GM04503 (cell line): ENCODE data around the gene NRAP.
A peak's percentile ranks its signal among the peaks of the same experiment; 100 is the strongest.
"Not testable (repeated sequence)": the region's sequence is repeated elsewhere in the genome, so short reads cannot be mapped to it uniquely, and the experiment has no call there.

Experiments
- DNase-seq: peaks from one replicate; pipeline ENCODE4 v3.0.0-alpha.2; 2012; ENCODE audit warnings: low read depth

The NRAP gene

DNA sequence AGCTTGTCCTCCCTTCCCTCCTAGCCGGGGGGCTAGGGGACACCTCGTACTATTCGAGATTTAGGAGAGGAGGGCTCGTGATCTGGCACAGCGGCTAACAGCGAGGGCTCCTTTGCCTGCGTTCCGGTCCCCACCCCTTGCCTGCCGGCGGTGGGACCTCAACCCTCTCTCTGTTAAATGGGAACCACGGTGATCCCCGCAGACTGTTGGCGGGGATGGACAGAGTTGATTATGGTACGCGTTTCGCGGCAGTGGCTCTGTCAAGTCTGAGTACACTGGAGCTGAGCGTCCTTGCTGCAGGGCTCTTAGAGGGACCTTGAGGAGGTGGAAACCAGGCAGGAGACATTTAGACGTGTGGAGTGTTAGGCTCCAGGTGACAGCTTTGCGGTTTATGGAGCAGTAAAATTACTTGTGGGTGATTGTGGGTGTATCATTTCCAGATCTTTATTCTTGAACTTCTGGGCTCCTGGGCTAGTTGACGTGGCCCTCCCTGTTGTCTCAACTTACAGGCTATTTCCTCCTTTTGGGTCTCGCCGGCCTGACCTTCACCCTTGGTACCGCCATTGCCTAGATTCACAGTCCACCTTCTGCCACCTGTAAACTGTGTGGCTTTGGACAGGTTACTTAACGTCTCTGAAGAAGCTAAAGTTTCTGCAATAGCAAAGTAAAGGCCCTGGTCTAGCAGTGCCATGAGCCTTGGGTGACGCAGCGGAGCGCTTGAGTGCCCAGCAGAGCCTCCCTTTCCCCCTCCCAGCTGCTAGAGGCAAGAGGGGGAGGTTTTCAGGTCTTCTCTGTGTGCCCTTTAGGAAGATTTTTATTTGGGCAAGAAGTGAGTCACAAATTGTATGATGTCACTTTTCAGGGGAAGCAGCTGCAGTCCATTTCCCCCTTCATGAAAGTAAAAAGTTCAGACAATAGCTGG, 16.6 kb upstream of the NRAP start:
- DNase-seq: peak; percentile 19

DNA sequence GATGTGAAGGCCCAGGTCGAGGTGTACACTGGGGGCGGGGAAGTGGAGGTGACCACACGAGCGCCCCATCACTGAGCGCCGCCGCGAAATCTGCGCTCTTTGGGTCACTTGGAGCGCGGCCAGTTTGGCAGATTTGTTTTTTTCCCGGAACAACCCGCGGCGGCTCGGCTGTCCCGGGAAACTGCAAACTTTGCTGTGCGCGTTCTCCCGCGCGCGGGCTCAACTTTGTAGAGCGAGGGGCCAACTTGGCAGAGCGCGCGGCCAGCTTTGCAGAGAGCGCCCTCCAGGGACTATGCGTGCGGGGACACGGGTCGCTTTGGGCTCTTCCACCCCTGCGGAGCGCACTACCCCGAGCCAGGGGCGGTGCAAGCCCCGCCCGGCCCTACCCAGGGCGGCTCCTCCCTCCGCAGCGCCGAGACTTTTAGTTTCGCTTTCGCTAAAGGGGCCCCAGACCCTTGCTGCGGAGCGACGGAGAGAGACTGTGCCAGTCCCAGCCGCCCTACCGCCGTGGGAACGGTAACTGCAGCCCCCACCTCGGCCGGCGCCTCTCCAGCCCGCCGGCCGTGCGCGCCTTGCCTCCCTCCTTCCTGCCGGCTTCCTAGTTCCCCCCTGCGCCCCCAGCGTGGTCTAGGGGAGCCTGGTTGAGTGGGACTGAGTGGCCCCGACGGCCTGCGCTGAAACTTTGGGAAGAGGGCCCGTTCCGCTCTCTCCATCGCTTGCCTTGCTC, 15.8 kb upstream of the NRAP start, which contains the start of gene CASP7:
Gene CASP7 (plus strand): TSS at position 450 of the 727 bp plus-strand sequence. CDS start 17,582 bp downstream, outside the sequence.
- peak; percentile 18 for DNase-seq

DNA sequence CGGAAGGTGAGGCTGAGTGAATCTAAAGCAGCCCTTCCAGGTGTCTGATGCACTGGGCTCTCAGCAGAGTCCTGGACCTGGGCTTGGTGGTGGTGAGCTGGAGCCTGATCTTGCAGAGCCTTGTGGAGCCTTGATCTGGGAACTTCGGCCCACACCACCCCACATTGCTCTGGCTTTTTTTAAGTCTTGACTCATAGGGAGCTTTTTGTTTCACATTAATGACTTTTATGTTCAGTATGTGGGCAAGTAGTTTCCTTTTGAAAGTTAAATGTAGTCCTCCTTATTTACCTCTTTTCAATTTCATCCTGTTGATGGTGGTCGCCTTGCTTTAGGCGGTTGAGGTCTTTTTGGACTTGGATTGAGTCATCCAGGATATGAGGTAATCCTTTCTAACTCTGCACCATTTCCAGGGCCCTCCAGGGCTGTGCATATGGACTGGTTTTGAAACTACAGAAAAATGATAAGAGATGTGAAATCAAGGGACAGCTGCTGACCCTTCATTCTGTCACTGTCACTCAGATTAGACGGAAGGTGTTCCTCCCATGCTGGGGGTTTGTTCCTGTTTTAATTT, 2.9 kb upstream of the NRAP start:
- peak; percentile 2 for DNase-seq

DNA sequence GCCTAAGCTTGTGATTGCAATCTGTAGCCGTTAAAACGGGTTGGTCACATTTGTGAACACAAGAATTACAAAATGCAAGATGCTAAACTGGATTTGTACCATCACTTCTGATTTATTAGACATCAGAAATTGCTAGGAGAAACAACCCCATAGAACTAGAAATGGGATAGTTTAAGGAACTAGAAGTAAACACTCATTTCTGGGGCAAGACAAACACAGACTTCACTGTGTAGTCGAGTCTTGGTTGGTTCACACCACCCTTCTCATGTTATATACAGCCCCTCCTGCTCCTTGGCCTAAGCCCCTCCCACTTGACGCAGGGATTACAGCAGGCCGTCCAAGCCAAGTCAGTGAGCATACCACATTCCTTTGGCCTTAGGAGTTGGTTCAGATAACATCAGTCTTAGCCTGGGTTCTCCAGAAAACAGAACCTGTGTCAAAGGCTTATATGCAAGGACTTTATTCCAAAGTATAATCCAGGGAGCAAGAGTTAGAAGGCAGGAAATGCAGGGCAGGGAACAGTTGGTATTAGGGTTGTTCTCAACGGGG, 2.0 kb upstream of the NRAP start:
- DNase-seq: peak; percentile 56

DNA sequence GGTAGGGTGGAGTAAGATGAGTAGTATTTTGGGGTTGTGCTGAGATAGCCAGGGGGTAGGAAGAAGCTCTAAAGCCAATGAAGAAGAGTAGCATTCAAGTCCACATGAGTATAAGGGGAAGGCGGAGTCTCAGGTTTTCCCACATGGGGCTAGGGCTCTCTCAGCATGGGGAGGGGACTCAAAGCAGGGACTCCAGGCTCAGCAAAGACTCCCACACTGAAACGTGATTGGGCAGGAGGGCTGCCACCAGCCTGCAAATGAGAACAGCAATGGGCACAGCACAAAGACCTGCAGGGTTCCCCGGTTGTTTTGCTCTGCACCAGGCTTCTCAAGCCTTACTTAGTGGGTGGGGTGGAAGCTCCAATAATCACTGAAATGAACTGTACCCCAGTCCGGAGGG, 1.5 kb upstream of the NRAP start:
- no peak for DNase-seq

DNA sequence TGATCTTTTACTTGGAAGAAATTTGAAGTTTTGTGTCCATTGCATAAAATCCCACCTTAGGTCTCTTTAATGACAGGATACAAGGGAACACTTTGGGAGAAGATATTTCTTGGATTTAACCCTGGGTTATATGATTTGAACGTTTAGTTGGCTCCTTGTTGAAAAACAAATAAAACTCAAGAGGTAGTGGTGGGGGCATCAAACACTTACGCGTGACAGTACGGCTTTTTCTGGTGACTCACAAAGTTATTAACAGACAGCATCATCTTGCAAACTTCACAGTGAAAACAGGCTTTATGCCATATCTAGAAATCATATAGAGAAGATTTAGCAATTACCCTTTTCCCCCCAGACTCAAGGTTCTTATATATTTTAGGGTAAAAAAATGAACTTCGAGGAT, 699 bp downstream of the NRAP start:
- DNase-seq: no peak

DNA sequence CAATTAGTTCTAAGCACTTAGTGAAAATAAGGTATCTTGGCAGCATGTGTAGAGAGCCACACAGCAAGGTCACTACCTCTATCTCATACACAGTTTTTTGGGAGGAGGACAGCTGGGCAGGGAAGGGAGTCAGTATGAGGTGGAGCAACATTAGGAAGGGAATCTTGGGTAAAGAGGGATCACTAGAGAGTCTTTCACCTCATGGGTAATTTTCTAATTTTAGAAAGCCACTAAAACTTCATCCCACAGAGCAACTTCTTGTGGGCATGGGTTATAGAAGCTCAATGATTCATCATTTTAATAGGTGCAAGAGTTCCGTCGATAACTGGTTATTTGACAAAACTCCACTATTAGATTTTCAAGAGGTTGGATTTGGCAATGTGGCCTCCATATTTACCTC, 2.5 kb downstream of the NRAP start:
- no peak for DNase-seq

DNA sequence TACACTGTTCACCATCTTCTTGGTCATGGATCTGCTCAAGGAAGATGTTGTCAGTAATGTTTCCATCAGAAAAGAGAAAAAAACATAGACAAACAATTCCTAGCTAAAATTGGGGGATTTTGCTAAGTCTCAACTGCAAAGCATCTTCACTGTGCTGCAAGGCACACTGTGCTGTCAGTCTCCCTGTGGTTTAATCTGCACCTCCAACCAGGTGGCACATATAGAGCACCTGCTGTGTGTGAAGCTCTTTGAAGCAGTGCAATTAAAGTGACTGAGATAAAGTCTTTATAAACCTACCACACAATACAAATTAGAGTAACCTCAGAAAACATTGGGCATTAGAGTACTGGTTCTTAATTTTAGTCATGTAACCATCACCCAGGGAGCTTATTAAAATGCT, 6.3 kb downstream of the NRAP start:
- DNase-seq: no peak

DNA sequence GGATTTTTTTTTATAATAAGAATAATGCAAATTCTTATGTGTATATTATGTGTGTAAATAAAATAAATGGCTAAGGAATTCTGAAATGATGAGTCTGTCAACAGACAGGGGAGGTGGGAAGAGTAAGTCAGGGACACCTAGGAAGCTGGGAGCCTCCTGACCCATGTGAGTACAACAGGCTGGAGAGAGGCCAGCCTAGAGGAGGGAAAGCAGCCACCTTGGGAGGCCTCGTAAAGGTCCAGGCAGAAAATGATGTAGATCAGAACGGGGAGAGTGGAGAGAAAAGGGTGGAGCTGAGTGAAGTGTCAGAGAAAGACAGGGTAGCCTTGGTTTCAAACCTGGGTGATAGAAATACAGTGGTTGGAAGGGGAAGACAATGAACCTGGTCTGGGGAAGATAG, 6.9 kb downstream of the NRAP start:
- no peak for DNase-seq

DNA sequence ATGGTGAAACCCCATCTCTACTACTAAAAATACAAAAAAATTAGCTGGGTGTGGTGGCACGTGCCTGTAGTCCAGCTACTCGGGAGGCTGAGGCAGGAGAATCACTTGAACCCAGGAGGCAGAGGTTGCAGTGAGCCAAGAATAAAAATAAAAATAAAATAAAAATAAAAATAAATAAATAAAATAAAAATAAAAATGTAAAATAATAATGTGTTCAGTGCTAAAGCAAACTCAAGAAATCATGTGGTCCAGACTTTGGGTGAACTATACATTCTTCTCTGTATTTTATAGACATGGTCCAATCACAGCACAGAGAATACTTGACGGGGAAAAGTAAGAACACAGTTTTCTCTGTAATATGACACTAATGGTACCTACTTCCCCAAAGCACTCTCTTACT, 11.4 kb downstream of the NRAP start:
- not testable (repeated sequence) for DNase-seq

DNA sequence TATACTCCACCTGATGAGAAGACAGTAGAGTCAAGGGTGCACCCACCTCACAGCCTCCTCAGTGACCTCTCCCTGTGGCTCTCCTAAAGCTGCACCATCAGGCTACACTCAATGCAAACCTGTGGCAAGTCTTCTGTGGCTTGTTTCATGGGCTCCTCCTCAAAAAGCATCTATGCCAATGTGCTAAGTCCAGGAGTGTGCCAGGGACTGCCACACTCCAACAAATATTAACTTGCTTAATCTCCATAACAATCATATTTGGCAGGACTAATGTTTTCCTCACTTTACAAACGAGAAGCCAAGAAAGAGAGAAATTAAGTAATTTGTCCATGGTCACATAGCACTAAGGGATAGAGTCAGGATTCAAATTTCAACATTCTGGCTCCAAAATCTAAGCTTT, 11.9 kb downstream of the NRAP start:
- DNase-seq: no peak

DNA sequence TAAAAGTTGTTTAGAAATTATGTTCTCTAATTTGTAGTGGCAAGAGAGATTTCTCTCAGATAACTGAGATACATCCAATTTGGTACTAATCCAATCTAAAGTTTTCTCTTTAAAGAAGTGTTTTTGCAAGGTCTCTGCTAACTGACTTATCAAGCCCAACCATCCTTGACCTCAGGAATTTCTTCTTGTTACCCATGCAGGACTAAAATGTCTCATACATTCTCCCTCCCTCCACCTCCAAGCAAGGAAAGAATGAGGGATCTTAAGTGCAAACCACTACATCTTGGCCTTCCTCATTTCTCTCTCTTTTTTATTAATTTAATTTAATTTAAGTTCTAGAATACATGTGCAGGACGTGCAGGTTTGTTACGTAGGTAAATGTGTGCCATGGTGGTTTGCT, 12.8 kb downstream of the NRAP start:
- no peak for DNase-seq

DNA sequence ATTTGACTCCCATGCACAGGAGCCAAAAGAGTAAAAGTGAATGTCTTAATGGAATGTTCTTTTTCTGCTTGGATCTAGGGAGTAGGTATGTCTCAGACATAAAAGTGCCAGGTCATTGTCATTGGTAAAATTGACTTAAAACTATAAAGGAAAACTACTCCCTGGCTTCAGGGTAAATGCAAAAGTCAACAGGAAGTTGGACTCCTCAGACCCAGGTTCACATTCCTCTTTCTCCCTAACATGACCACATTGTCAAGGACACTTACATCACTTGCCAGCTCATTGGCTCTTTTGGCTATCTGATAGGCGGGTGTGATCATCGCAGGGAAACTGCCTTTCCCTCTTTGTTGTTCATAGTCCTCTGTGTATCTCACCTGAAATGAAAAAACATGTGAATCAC, 13.7 kb downstream of the NRAP start:
- no peak for DNase-seq

DNA sequence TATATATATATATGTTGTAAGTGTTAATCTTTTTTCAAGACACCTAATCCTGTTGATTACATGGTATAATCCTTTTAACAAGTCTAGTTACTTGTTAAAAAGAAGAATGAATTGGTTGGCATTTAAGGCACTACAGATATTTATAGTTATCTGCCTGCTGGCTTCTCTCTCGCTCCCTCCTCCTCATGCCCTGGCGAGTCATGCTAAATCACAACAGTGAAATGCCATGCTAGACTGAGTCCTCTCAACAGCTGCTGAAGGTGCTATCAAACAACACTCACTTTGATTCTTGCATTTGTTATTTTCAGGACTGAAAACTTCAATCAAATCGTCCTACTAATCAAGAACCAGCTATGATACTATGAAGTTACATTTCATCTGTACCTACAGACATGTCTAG, 15.4 kb downstream of the NRAP start:
- no peak for DNase-seq

DNA sequence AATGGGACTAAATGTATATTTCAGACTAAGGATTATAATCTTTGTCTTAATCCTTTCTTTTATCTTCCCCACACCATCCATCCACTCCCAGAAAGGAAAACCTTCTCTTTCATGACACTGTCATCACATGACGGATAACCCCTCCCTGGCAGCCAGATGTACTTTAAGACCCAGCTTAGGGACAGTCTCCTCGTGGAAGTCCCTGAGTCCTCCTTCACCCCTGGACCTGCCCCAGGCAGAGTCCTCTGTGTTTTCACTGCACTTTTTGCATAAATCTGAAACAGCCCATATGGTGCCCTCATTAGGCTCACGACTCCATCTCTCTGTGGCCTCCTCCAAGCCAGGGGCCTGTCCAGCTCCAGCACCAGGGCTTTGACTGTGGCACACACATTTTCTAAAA, 16.0 kb downstream of the NRAP start:
- no peak for DNase-seq

DNA sequence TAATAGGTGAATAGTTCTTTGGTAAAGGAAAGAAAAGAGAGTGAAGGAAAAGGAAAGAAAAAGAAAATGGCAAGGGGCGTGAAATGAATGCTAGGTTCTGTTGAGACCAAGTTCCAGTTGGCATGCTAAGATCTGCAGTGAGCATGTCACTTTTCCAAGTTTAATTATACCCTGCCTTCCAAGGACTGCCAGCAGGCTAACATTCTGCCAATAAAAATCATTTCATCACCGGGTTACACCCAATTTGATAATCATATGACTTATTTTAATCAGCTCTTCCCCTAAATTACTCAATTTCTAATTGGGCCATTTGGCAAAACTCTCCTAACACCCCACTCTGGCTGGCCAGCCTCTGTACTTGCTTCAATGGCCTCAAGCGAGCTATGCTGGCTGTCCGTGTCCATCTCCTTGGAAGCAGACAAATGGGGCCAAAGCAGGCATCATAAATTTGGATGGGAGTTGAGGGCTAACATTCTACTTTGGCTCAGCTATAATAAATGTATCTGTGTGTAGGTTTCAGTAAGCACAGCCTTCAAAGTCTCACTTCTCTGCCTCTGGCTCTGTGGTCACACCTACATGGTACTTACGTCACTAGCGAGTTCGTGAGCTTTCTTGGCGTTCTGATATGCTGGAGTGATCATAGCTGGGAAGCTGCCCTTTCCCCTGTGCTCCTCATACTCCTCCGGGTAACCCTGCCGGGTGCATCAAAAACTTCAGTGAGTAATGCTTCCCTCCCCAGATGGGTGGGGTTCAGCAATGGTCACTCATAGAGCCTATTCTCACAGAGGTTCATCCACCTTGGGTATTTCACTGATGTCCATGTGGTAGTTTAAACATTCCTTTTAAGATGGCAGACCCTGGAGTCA, 17.3 kb downstream of the NRAP start:
- no peak for DNase-seq

DNA sequence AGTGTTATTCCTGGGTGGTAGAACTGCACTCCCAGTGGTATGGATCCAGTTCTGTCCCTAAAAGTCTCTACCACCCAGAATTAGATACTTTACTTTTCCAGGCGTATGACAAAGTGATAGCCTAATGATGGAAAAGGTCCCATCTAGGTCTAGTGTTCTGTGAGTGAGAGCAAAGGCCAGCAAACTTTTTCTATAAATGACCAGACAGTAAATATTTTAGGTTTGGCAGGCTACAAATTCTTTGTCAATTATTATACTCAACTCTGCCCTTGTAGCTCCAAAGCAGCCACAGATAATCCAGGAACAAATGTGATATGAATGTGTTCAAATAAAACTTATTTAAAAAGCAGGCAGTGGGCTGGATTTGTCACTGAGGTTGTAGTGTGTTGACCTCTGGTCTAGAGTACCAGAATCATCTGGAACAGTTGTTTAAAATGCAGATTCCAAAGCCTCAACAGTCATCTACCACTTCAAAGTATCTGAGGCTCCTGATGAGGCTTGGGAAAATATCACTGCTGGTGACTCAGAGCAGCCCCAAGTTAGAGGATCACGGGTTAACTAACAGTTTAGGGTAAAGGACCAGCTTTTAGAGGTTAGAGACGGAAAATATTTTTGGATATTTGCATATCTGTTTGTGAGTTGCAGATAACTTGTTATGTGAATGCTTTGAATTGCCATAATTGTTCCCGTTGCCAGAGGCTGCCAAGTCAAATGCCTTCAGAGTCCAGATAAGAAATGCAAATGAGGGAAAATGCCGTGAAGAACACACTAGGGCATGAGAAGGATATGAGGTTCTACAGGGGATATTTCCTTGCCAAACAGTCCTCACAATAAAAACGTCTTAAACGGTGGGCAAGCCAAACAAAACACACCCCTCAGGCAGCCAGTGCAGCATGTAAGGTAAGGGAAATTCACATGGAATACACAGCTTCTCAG, 19.4 kb downstream of the NRAP start:
- peak; percentile 36 for DNase-seq

DNA sequence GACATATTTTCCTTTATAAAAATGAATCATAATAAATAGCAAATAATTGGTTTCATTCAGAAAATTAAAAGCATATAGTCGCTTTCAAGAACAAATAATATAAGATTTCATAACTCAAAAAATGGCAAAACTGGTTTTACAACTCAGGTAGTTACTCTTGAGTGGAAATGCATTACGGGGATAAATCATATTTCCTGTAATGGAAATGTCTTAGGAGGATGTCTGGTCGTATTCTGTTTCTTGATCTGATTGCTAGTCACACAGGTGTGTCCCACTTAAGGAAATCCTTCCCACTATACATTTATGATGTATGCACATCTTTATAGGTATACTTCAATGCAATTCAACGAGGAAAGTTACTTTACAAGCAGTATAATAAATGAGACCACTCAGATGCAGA, 20.7 kb downstream of the NRAP start:
- no peak for DNase-seq

DNA sequence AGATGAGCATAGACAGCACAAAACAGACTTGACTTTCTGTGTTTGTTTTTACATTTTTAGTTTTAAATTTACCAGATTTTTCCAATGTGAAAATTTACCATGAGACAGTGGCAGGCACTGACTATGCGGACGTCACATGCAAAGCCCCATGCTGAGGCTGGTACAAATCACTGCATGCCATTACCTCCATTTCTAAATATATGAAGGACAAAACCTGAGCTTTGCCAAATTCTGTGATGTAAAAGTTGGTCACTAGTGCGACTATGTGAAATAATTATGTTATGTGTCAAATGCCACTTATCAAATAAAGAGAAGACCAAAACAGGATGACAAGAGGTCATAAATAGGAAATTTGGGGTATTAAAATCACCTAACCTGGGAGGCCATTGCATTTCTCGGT, 22.1 kb downstream of the NRAP start:
- DNase-seq: no peak

DNA sequence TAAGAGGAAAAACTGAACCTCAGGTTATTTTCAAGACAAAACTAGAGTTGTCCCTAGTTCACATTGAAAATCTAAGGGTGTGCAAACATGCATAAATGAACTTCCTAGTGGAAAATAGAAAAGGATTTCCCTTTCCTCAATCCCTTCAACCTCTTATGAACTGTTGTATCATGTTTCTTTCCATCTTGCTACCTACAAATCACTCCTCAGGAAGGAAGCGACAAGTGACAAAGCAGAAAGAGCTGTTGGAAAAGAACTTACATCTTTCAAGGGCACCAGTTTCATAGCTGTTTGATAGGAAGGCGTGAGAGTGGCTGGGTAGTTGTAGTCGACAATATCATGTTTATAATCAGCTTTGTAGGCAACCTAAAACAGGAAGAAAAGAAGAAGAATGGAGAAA, 23.9 kb downstream of the NRAP start:
- DNase-seq: no peak
